GM13976 (cell line): Measurements from ENCODE around the gene ZNF429.
"Not testable (repeated sequence)": the region's sequence is repeated elsewhere in the genome, so short reads cannot be mapped to it uniquely, and the experiment has no call there.

Experiments used
- DNase-seq: peaks from one replicate; pipeline ENCODE4 v3.0.0; 2012; ENCODE audit warnings: low spot score
- in situ Hi-C: fragments of 300-500 bp; cut with MboI; formaldehyde crosslinking; loops from one replicate; pipeline ENCODE4 v1.12.0; 2022; ENCODE audit warnings: low sequenced_read_pairs, mixed read lengths, inconsistent platforms; ENCODE audit not compliant: unreplicated experiment
- TF ChIP-seq, protein P1 (sequence below): IDR thresholded peaks from 2 replicates; pipeline ENCODE4 v1.5.1; 2012; ENCODE audit warnings: borderline replicate concordance, mild to moderate bottlenecking; ENCODE audit not compliant: insufficient read depth; ENCODE audit errors: extremely low read depth, missing control alignments, control extremely low read depth

Gene ZNF429

GRCh38 chr19:21472507-21472906 is 32.9 kb upstream of the ZNF429 start:
- DNase-seq = no peak
- in situ Hi-C loops = no loop called here
- TF ChIP-seq, protein P1, sequence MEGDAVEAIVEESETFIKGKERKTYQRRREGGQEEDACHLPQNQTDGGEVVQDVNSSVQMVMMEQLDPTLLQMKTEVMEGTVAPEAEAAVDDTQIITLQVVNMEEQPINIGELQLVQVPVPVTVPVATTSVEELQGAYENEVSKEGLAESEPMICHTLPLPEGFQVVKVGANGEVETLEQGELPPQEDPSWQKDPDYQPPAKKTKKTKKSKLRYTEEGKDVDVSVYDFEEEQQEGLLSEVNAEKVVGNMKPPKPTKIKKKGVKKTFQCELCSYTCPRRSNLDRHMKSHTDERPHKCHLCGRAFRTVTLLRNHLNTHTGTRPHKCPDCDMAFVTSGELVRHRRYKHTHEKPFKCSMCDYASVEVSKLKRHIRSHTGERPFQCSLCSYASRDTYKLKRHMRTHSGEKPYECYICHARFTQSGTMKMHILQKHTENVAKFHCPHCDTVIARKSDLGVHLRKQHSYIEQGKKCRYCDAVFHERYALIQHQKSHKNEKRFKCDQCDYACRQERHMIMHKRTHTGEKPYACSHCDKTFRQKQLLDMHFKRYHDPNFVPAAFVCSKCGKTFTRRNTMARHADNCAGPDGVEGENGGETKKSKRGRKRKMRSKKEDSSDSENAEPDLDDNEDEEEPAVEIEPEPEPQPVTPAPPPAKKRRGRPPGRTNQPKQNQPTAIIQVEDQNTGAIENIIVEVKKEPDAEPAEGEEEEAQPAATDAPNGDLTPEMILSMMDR = no peak

- in situ Hi-C loops = no loop called here
- TF ChIP-seq, protein P1 = no peak
- DNase-seq = peak; percentile 55
Observed at GRCh38 chr19:21474671-21475181, 30.7 kb upstream of the ZNF429 start.

- in situ Hi-C loops, DNase-seq: not testable (repeated sequence)
Observed at GRCh38 chr19:21482361-21482760, 23.0 kb upstream of the ZNF429 start.

DNA sequence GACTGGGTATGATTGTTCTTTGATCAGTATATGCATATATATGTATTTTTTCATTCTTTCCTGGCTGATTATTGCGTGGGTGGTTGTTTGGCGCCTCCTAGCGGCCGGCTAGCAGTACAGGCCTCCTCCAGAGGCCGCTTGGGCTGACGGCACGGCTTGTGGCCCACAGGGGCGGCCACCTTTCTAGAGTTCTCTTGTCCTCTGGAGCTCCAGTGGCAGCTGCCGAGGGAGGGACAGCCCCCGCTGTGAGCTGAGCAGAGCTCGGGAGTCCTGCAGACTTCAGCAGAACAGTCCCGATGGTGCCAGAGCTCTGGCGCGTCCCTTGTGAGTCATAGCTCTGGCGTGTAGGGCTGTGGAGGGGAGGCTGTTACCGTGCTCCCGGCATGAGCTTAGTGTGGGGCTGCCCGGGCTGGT is 22.5 kb upstream of the ZNF429 start:
- TF ChIP-seq, protein P1 = no peak
- in situ Hi-C loops = no loop called here
- peak; percentile 36 for DNase-seq

DNA sequence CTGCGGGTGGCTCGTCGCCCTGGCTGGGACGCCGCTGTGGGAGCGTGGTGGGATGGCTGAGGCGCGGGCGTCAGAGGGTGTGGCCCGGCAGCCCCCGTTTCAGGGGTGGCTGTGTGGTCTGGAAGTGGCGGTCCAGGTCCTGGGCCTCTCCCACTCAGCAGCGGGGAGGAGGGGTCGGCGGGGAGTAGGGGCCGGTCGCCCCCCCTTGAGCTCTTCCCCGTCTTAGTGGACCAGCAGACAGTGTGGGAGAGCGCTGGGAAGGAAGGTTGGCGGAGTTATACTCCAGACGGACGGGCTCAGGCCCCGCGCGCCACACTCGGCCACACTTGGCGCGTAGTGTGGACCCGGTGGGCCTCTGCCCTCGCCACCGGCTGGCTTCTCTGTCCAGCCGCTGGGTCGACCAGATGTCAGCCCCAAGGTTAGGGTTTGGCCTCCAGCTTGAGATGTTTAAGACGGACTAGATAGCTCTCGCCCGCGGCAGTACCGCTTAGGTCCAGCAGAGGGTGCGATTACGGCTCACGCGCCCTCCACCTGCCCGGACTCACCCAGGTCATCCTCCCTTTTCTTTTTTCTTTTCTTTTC is 21.7 kb upstream of the ZNF429 start:
- in situ Hi-C loops = no loop called here
- DNase-seq = peak; percentile 50
- TF ChIP-seq, protein P1 = no peak

DNA sequence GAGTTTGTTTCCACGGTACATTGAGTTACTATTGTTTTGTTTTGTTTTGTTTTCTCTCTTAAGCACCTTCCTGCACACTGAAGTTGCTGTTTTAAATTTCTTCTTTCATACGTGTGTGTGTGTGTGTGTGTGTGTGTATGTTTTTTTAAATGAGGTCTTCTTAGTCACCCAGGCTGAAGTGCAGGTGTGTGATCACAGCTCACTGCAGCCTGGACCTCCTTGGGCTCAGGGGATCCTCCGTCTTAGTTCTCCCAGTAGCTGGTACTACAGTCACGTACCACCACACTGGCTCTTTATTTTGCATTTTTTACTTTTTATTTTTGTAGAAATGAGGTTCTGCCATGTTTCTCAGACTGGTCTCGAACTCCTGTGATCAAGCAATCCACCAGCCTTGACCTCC is 20.8 kb upstream of the ZNF429 start:
- no peak for DNase-seq
- TF ChIP-seq, protein P1 = no peak
- in situ Hi-C loops = no loop called here

DNA sequence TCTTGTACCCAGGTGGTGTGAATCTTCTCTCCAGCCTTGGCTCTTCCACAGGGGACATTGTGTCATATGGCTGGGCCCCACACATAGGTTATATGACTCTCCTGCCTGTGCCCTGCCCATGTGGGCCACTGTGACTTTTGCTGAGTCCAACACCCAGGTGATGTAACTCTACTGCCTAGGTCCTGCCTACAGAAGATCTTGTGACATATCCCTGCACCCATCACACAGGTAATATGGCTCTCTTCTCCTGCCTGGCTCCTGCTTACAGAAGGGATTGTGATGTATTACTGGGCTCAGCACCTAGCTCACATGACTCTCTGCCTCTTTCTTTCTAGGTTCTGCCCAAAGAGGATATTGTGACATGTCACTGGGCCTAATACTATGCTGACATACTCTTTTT is 19.5 kb upstream of the ZNF429 start:
- TF ChIP-seq, protein P1 = no peak
- in situ Hi-C loops = no loop called here
- no peak for DNase-seq
